AG20443 (cell line): Measurements from ENCODE around the gene CTRB2.
"Not testable (repeated sequence)": the region's sequence is repeated elsewhere in the genome, so short reads cannot be mapped to it uniquely, and the experiment has no call there.

Experiments used
- DNase-seq: peaks from one replicate; pipeline ENCODE4 v3.0.0; 2012; ENCODE audit warnings: low spot score, mixed read lengths

The CTRB2 gene

DNA sequence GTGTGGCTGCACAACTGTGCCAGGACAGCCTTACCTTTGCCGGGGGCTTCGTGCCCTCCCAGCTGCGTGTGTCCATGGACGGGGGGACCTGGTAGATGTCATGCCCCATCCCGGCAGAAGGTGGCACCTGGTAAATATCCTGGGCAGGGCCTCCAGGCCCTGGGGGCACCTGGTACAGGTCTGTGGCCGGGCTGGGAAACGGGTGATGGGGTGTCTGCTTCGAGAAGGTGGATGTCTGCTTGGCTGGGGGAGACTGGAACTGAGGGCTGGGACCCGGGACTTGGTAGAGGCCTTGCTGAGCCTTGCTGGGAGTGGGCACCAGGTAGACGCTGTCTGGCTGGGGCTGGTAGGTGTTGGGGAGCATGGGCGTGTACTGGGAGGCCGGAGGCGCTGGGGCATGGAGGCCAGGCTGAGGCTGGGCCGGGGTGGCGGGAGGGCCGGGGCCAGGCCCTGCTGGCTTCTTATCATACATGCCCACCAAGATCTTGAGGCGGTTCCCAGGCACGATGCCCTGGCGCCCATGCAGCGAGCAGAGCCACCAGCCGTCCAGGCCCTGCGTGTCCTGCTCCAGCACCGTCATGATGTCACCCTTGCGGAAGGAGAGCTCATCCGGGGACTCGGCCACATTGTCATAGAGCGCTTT is 35.6 kb upstream of the CTRB2 start:
- not testable (repeated sequence) for DNase-seq

DNA sequence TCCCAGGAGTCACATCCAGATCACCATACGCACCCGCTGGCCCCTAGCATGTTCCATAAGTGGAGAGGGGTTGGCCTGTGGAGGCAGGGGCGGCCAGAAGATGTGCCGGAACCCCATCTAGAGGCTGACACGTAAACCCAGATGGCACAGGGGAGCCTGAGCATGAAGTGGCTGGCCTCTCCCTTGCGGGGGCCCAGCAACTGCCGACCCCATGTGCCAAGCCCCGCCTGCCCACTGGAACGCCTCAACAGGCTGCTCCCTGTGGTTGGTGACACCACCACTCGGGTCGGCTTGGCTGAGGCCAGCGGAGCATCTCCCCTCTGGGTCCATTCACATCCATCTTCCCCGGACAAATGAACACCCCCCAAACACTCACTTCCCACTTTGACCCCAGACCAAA is 35.0 kb upstream of the CTRB2 start:
- DNase-seq, result no peak

DNA sequence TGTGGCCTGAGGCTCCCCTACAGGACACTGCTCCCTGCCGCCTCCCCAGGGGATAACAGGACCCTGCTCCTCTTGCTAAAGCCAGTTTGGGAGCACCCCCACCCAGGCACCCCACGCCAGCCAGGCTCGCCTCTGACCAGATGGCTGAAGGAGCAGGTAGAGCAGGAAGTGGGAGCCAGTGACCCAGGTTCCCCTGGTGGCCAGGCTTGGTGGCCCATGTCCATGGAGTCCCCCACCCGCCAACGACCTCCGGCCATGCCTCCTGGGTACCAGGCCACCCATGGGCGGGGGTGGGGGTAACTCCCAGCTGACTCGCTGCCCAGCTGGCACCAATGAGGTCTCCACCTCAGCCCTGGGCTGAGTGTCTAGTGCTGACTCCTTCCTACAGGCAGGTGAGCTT is 34.5 kb upstream of the CTRB2 start:
- DNase-seq, result no peak

DNA sequence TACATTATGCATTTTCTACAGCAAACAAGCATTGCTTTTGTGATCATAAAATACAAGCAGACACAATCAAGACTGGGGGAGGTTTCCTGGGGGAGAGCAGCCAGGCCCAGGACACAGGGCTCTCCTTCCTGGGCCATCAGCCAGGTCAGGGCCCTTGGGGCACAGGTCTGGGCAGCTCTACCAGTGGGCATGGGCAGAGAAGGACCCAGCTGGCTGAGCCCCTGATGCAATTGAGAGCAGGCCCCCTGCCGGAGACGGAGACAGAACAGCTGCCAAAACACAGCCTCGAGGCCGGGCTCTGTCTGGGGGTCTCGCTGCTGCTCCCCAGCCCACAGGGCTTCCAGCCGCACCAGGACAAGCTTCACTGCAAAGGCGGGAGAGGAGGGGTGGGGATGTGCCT is 33.7 kb upstream of the CTRB2 start:
- DNase-seq, result not testable (repeated sequence)

DNA sequence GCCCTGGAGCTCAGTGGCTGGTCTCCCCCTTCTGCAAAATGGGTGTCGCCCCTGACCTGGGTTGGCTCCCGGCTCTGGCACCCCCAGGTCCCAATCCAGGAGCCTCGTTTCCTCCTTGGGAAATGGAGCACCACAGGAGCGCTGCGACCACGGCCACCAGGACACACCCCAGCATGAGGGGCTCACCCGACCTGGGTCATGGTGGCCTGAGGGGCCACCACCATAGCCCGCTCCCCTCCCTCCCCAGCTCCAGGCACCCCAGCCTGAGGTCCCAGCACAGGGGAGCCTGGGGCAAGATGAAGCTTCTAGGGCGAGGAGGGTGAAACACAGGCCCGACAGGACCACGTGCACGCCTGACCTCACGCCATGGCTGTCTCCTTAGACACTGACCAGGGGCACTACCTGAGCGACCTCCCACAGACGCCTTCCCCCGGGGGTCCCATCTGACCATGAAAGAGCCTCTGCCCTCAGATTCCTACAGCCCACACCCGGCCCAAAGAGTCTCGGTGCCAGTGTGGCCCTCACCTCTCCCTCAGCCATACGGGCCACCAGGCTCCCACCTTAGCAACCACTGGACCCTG is 32.7 kb upstream of the CTRB2 start:
- DNase-seq, result no peak

DNA sequence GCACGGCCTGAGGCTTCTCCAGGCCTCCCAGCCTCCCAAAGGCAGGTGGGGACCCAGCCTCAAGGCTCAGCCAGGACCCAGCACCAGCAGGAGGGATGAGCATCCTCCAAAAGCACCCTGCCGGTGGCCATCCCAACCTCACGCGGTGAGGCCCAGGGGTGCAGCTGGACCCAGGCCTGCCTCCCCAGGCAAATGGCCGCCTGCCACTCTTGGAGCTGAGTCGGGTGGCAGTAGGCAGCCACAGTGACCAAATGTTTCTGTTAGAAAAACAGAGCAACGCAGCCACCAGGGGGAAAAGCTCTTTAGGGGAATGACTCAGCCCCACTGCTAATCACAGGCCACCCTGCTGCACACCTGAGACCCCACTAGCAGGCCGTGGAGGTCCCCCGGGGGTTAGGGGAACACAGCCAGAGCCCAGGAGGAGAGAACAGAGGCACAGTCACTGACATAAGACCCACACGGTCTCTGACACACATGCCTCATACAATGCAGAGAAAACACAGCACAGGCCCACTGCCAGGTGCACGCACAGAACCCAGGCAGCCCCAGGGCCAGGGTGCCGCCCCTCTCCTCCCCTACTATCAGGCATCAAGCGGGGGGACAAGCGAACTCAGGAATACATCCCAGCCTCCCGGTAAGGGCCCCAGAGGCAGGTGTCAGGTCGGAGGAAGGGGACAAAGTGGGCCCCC is 32.0 kb upstream of the CTRB2 start:
- no peak for DNase-seq

DNA sequence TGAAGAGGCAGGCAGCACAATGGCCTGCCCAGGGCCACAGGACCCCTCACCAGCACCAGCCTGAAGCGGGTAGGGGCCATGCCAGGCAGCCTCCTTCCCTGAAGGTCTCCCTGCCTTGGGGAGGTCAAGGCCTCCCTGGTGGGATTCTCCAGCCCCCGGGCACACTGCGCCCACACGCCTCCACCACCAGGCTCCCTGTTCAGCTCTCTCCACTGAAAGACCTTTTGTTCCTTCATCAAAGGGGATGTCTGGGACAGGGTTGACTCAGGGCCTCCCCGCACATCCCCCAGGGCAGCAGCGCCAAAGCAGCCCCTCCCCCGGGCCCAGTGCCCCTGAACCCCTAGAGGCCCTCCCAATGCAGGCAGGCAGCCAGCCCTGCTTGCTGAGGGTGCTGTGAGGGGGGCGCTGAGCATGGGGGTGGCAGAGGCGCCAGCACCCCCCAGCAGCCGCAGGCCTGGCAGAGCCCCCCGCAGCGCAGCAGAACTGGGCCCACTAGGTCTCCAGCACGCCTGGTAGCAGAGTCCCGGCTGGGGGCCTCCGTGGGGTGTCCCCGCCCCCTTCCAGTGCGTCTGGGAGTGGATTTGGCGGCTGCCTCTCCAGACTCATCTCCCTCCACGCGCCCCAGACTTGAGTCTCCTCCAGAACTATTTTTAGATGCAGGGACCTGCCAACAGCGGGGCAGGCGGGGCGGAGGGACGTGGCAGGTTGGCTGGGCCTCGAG is 31.3 kb upstream of the CTRB2 start:
- peak; percentile 94 for DNase-seq

DNA sequence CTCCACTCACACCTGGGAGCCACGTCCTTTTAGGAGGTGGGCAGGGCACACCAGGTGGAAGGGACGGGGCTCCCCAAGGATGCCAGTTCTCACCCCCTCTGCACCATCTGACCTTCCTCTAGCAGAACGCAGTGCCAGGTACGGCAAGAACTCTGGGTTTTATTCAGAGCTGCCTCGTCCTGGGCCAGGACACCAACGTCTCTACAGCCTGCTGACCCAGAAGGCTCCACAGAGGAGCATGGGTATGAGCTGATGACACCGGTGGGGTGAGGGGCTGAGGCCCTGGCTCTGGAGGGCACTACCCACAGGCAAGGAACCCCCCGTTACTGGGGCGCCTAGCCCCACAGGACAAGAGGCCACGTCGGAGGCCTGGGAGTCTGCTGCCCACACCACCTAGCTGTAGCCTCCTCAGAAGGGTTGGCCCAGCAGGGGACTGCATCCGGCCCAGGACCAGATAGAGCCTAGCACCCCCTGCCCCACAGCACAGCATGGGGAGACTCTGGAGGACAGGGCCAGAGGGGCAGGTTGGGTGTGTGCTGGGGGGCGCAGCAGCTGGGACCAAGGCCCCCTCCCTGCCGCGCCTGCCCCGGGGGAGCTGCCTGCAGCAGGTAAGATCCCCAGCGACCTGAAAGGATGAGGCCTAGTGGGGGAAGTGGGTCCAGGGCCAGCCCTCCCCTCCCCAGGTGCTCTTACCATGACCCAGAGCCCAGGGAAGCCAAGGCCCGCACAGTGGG is 30.6 kb upstream of the CTRB2 start:
- no peak for DNase-seq

DNA sequence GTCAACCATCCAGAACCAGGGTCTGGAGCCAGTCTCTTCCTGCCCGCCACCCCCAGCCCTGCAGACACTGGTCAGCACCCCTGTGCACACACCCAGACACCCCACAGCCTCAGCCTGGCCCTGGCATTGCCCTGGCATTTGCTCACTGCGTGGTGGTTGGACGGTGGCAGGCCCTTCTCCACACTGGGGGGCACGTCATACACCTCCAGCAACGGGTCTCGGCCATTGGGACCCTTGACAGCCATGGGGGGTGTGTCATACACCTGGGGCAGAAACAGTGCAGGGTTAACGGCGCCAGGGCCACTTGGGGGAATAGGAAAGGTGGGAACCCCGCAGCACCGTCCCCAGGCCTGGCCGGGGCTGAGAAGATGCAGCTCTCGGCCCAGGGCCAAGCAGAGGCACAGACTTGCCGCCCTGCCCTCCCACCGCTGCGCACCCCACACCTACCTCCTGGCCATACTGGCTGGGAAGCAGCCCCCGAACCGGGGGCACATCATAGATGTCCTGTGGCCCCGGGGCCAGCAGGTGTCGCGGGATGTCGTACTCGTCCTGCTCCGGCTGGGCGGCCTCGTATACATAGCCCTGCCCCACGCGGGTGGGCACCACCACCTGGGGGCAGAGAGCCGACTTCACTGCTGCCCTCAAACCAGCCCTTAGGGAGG is 29.9 kb upstream of the CTRB2 start:
- no peak for DNase-seq

DNA sequence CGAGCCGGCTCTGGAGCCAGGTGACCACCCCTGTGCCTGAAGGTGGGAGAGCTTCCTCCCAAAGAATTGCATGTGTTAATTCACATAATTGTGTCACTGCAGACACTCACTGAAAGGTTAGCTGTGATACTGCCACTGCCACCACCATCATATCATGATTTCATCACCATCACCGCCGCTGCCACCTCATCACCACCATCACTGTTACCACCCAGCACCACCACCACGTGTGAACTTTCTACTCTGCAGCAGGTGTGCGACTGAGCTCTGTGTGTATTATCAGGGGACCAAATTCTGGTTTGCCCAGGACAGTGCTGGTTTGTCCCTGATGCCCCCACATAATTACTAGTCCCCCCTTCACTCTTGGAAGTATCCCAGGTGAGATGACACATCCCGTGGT is 29.3 kb upstream of the CTRB2 start:
- DNase-seq, result no peak

DNA sequence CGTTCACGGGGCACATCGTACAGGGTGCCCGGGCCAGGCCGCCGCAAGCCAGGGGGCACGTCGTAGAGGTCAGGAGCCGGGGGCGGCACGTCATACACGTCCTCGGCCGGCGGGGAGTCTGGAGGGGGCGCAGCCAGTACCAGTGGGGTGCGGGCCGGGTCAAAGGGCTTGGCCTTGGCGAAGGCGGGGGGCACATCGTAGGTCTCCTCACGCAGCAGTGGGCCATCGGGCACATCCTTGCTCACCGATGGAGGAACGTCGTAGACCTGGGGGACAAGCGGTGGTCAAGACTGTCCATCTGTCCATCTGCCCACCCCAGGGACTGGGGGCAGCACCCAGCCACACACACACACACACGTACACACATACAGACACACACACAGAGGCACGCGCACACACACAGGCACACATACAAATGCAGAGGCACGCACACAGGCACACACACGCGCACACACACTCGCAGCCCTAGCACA is 28.8 kb upstream of the CTRB2 start:
- no peak for DNase-seq

DNA sequence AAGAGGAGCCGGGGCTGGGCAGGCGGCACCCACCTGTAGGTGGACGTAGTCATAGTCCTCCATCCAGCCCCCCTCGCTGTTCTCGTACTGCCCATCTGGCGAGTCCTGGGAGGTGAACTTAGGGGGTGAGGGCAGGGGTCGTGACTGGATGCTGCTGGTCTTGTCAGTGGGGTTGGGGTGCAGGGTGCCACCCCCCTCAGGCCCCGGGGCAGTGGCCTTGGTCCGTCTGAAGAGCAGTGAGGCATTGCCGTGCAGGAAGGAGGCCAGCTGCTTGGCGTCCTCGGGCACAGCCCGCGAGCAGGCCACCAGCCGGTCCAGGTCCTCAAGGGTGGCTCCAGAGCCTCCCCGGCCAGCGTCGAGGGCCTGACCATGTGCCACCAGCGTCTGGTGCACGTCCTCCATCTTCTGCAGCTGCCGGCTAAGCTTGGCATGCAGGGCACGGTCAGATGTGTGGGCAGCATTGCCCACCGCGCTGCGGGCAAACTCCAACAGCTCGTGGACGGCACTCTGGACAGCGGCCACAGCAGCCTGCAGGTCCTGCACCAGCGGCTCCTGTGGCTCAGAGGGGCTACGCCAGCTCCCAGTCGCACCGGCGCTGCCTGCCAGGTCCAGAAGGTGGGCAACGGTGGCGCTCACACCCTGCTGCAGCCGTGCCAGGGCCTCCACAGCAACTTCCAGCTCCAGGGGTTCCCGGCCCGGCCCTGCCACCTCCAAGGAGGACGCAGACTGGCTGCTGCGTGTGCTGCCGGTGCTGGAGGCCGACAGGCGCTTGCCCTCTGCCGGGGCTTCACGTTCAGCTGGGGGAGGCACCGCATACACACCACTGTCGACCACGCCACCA is 28.1 kb upstream of the CTRB2 start:
- no peak for DNase-seq

DNA sequence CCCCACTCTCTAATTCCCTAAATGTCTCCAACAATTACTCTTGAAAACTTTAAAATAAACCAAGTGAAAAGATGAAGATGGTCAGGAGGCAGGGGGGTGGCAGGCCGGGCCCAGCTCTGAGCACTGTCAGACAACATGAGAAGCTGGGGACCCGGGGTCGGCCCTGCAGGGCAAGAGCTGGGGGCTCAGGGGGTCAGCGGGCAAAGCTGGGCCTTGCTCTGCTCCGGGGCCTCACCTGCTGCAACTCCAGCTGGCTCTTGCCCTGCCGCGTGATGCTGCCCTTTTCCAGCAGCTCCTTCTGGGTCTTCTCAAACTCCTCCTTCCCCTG is 26.6 kb upstream of the CTRB2 start:
- DNase-seq, result no peak

DNA sequence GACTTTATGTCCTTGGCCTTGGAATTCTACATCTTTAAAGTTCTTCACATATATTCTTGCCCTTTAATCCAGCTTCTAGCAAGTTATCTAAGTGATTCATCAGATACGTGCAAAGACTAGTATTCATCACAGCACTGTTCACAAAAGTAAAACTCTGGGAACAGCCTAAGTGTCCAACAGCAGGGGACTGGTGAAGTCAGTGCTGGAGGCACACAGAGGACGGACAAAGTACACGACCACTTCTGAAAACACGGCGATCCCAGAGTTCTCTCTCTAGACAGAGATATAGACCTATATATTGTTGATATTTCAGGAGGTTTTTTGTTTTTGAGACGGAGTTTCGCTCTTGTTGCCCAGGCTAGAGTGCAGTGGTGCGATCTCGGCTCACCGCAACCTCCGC is 24.6 kb upstream of the CTRB2 start:
- DNase-seq, result no peak

DNA sequence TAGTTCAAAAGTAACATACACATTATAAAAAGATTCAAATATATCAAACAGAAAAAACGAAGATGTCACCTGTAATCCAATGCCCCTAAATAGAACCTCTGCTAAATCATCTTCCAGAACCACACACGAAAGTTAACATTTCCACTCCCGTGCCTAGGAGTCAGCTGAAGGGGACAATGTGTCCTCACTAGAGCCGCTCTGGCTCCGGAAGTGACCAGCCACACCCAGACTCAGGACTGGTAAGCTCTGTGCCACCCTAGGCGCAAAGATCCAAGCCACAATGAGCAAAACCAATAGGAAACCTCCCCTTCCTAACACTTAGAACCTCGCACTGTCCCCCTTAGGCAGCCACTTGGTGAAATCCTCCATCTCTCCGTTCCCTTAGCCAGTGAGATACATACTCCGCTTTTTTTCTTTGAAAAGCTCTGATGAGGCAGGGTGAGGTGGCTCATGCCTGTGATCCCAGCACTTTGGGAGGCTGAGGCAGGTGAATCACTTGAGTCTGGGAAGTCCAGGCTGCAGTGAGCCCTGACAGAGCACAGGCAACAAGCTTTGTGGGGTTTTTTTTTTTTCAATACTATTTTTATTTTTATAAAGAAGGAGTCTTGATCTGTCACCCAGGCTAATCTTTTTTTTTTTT is 23.6 kb upstream of the CTRB2 start:
- DNase-seq, result no peak

DNA sequence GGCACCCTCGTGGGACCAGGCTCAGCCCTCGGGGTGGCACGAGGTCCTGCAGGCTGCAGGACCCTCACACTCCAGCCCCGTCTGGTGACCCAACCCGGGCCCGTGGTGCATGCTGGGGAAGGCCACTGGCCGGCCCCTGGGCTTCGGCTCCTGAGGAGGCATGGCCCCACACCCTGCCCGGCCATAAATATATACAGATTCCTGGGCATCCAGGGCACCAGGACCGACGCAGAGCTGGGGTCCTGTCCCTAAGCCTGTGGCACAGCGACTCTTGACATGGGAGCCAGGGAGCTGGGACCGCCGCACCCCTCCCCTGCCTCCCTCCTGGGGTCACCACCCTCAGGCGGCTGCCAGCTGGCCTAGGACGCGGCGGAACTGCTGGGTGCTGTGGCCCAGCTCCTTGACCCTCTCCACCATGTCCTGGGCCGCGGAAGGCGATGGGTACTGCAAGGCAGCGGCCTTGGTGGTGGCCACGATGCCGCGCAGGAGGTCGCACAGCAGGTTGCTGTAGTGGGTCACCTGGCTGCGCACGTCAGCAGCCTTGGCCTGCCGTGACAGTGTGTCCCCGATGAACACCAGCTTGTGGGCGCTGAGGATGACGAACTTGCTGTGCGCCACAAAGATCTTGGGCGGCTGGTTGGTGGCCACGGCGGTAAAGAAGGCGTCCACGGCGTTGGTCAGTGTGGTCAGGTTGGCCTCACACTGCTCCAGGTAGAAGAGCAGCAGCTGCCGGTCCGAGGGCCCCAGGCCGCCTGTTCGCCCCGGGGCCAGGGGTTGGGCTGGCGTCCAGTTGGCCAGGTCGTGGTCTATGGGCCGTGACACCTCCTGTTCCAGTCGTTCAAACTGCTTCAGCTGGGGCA is 22.4 kb upstream of the CTRB2 start:
- DNase-seq, result no peak

DNA sequence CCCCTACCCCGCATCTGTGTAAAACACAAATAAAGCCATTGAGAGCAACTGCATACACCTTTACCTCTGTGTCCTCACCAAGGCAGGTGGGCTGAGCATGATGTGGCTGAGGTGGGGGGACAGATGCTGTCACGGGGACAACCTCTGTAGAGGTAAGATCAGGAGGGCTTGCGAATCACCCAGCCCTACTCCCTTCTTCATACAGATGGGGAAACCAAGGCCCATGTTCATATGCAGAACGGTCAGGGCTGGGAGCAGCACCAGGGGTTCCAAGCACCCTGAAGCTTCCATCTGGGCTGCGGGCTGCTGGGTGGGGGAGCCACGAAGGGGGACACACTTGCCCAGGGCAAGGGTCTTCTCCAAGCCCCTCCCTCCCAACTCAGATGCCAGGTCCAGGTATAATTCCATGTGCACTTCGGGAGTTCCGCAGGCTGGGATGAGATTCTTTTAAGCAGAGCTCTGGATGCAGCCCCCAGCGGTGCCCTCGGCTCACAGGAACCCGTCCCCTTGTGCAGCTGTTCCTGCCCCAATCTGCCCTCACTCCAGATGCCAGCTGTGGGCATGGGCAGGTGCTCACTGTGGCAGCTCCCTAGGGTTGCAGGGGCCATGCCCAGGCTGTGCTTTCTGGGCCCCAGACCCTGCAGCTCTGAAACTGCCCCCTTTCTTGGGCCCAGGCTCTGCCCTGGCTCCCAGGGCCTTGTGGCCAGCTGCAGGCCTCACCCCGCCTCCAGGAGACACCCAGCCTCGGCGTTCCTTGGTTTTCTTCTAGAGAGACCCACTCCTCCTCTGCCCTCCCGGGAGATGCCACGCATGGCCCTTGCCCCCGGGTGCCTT is 21.4 kb upstream of the CTRB2 start:
- DNase-seq, result no peak

DNA sequence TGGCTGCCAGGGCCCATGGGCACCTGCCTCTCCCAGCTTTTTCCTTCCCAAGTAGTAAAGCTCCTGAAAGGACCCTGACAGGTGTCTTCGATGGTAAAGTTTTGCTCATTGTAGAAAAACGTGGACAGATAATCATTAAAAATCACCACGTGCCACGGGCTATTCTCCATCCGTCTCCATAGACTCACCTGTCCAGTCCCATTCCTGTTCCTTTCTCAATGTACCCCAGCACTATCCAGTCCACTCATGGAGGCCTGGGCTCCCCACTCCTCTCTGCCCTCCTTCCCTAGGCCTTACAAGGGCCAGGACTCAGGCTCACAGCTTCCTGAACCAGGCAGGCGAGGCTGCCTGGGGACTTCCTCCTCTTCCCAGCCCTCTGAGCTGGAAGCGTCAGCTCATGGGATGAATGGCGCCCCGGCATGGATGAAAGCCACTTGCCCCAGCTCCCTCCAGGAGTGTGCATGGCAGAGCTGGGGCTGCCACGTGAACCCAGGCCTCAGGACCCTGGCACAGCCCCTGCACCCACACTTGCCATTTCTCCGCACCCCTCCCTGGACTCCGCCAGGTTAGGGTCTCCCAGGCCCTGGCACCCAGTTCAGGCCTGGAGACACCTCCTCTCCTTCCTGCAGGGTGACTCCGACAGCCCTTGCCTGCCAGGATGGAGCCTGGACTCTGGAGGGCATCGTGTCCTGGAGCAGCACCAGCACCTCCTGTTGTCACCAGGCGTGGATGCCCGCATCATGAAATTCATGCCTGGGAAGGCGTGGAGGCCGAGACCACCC is 20.6 kb upstream of the CTRB2 start:
- DNase-seq, result no peak
